Endothelial cell of umbilical vein (primary cell): ENCODE results near the gene DEXI. TPM values are rescaled to one million over a fixed set of nuclear protein-coding genes. Genes with fewer than 3 reads are reported as not detected.
"Not testable (repeated sequence)": the region's sequence is repeated elsewhere in the genome, so short reads cannot be mapped to it uniquely, and the experiment has no call there.

ENCODE experiments used
- BruUV-seq: library from RNA; stranded (reverse); fragments of 400-500 nt; replicated peaks from 2 replicates; lab custom pipeline; 2021; lab: Mats Ljungman, UMichigan
- CTCF ChIA-PET: fragments of 300-600, 350-600 bp; sonication (Branson Sonifier 250); formaldehyde crosslinking; loops from one replicate; lab custom pipeline; 2021; ENCODE audit warnings: antibody characterized with exemption, inconsistent platforms; lab: Charles Lee
- POLR2A ChIA-PET: fragments of 300-600, 350-600 bp; sonication (Branson Sonifier 250); formaldehyde crosslinking; loops from one replicate; lab custom pipeline; 2021; ENCODE audit warnings: antibody characterized with exemption, inconsistent platforms; lab: Charles Lee
- DNase-seq: peaks from one replicate; pipeline ENCODE4 v3.0.0-alpha.2; 2011; ENCODE audit warnings: low read depth, low spot score
- FAIRE-seq: peaks from 2 replicates; lab custom pipeline; 2011; peaks lifted over from hg19 to GRCh38; lab: Jason Lieb, UNC
- H2AFZ ChIP-seq: 2 replicates; pipeline ENCODE4 v1.6.0; 2012; ENCODE audit warnings: low read depth, low read length, control low read depth, inconsistent platforms
- H3K27ac ChIP-seq: 2 replicates; pipeline ENCODE4 v1.5.1; 2011; ENCODE audit warnings: low read depth, mild to moderate bottlenecking, control low read depth, low read length, moderate library complexity; ENCODE audit not compliant: insufficient read depth
- H3K27me3 ChIP-seq, 2 experiments: 2 replicates each; pipeline versions ENCODE4 v1.6.0 to v1.6.1; 2011; ENCODE audit warnings: low read length in 2 of 2, mixed read lengths in 1 of 2; ENCODE audit not compliant: control insufficient read depth in 2 of 2, insufficient read depth in 2 of 2
- H3K36me3 ChIP-seq, 2 experiments: 2 replicates in 1 of 2; 3 replicates in 1 of 2; pipeline ENCODE4 v1.5.1; 2011; ENCODE audit warnings: low read length in 2 of 2, mild to moderate bottlenecking in 1 of 2, moderate library complexity in 1 of 2; ENCODE audit not compliant: control insufficient read depth in 2 of 2, insufficient read depth in 2 of 2; ENCODE audit errors: extremely low read depth in 1 of 2
- H3K4me1 ChIP-seq: 3 replicates; pipeline ENCODE4 v1.5.1; 2011; ENCODE audit warnings: mild to moderate bottlenecking, low read length; ENCODE audit not compliant: control insufficient read depth, insufficient read depth; ENCODE audit errors: extremely low read depth
- H3K4me2 ChIP-seq: 2 replicates; pipeline ENCODE4 v1.6.1; 2011; ENCODE audit warnings: low read length, control low read depth, mixed read lengths; ENCODE audit not compliant: insufficient read depth
- H3K4me3 ChIP-seq, 3 experiments: fragments of 200-600 bp in 1 of 3; sonication (generic), shearing (Covaris generic) in 1 of 3; replicated peaks in 1 of 3; 2 replicates each; pipeline ENCODE4 v1.5.1; 2011 to 2016; ENCODE audit warnings: control low read depth in 3 of 3, low read length in 3 of 3, mild to moderate bottlenecking in 2 of 3, inconsistent platforms in 1 of 3, low read depth in 1 of 3, moderate library complexity in 1 of 3; ENCODE audit not compliant: insufficient read depth in 1 of 3
- H3K79me2 ChIP-seq: 2 replicates; pipeline ENCODE4 v1.6.0; 2012; ENCODE audit warnings: low read length, inconsistent platforms; ENCODE audit not compliant: control insufficient read depth, insufficient read depth
- H3K9ac ChIP-seq: replicated peaks from 2 replicates; pipeline ENCODE3; 2011; ENCODE audit warnings: low read length, control low read depth; ENCODE audit not compliant: insufficient read depth; ENCODE audit errors: extremely low read depth
- H3K9me1 ChIP-seq: replicated peaks from 3 replicates; pipeline ENCODE4 v1.6.0; 2011; ENCODE audit warnings: mild to moderate bottlenecking, low read length; ENCODE audit not compliant: control insufficient read depth, insufficient read depth; ENCODE audit errors: extremely low read depth
- H3K9me3 ChIP-seq: replicated peaks from 2 replicates; pipeline ENCODE4 v1.5.1; 2012; ENCODE audit warnings: low read length, inconsistent platforms; ENCODE audit not compliant: control insufficient read depth, insufficient read depth
- H4K20me1 ChIP-seq: replicated peaks from 2 replicates; pipeline ENCODE3; 2011; ENCODE audit warnings: mild to moderate bottlenecking, low read length; ENCODE audit not compliant: control insufficient read depth, insufficient read depth; ENCODE audit errors: extremely low read depth
- CTCF ChIP-seq, 2 donors: IDR thresholded peaks; 1 replicate in 1 of 2; 2 replicates in 1 of 2; pipeline ENCODE4 v1.5.1; 2011; ENCODE audit warnings: low read length in 2 of 2, mild to moderate bottlenecking in 2 of 2, moderate library complexity in 2 of 2, control low read depth in 1 of 2, inconsistent platforms in 1 of 2, low read depth in 1 of 2; ENCODE audit not compliant: insufficient read depth in 1 of 2; ENCODE audit errors: extremely low read depth in 1 of 2
- FOS ChIP-seq: IDR thresholded peaks from 2 replicates; pipeline ENCODE4 v1.6.1; 2011; ENCODE audit warnings: mild to moderate bottlenecking, low read length, moderate library complexity, borderline replicate concordance; ENCODE audit not compliant: insufficient read depth
- JUN ChIP-seq: IDR thresholded peaks from 2 replicates; pipeline ENCODE4 v1.6.1; 2011; ENCODE audit warnings: borderline replicate concordance, low read depth; ENCODE audit not compliant: insufficient read length, insufficient read depth
- MYC ChIP-seq: IDR thresholded peaks from one replicate; pipeline ENCODE4 v1.6.1; 2011; ENCODE audit warnings: mild to moderate bottlenecking, low read depth, low read length
- dilution Hi-C: fragments of 300-500 bp; cut with MboI; formaldehyde crosslinking; loops from one replicate; pipeline ENCODE4 v1.15.0; 2019; ENCODE audit warnings: low sequenced_read_pairs; ENCODE audit not compliant: extremely low pct_ligation_motif_present
- intact Hi-C: fragments of 100-400 bp; cut with micrococcal nuclease; formaldehyde crosslinking; loops from one replicate; pipeline ENCODE4 v1.10.0; 2022
- polyA plus RNA-seq, 4 experiments: library from polyadenylated mRNA; depleted of rRNA in 3 of 4; stranded (reverse) in 3 of 4; unstranded in 1 of 4; fragments of >200 nt; gene quantifications; 2 replicates each; pipeline versions ENCODE4 v1.2.1 to v1.2.3, GENCODE V29; 2011 to 2012; ENCODE audit warnings: missing spikeins in 1 of 4
- total RNA-seq: library from RNA; stranded (reverse); gene quantifications from 2 replicates; pipeline ENCODE4 v1.2.3, GENCODE V29; 2021

DEXI gene
- total and polyA plus RNA-seq, 2 donors (not counting 3 experiments of a cell fraction or from before 2014, with no cell fraction given): 32.8 to 69.5 TPM

DNA sequence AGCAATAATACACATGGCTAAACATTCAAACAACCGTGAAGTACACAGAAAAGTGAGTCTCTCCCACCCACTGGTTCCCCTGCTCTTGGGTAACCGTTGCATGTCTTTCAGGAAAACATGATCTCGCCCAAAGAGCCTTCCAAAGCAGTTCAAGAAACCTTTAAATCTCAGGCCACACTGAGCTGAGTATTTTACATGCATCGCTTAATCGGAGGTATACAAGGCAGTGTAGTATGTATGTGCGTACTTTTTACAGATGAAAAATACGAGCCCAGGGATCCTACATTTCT, 741 bp upstream of the DEXI start:
- H3K9me3 ChIP-seq: no peaks in the 10 kb centered on the region
- H3K27me3 ChIP-seq: no peaks in the 10 kb centered on the region
- DNase-seq (no peak), FAIRE-seq (no peak)
- H4K20me1 ChIP-seq: no peaks in the 10 kb centered on the region
- H3K4me1 ChIP-seq: peaks cover 50% of the 10 kb centered on the region
- ChIA-PET POLR2A (no interaction called here), CTCF (no interaction called here)
- TF ChIP-seq FOS: no peak
- no peak for TF ChIP-seq CTCF (IDR thresholded peaks at IDR 0.05; ENCODE audit: extremely low read depth in 1 of 2, insufficient read depth in 1 of 2, low read depth in 1 of 2, low read length in 2 of 2)
- no peak for TF ChIP-seq MYC
- no peak for TF ChIP-seq JUN
- peak overlapping the region in 1 of 3 experiments; percentile 68 for H3K4me3 ChIP-seq
- dilution Hi-C loops (no loop called here), intact Hi-C loops (loop anchor here (10.0 kb wide), 1 partner anchor 558 kb away; the partner anchor contains the start of gene ATF7IP2)
- H3K27ac ChIP-seq: no peak overlapping the region
- no TSS peak for BruUV-seq
- no peaks in the 10 kb centered on the region for H3K9me1 ChIP-seq
- H3K9ac ChIP-seq: no peak overlapping the region
- H3K4me2 ChIP-seq: peak overlapping the region; percentile 80
- H3K79me2 ChIP-seq: peaks cover 53% of the 10 kb centered on the region
- no peaks in the 10 kb centered on the region for H3K36me3 ChIP-seq
- H2AFZ ChIP-seq: no peak overlapping the region

DNA sequence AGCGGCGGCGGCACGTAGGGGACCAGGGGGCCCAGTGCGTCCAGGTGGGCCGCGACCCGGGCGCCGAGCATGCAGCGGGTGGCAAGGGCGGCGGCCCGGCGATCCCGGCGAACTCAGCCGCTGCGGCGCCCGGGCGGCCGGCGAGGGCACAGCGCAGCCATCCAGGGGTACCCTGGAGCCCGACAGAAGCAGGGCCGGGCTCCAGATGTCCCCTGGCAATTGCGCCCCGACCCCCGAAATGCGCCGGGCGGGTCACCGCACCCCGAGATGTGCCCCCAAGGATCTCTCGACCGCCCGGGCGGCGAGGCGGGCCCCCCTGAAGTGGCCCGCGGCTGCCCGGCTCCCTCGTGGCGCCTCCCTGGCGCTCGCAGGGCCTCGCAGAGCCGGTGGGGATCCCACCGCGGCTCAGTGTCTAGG, 325 bp downstream of the DEXI start:
- Histone ChIP-seq H3K79me2 (peaks cover 54% of the 10 kb centered on the region), H3K4me2 (peak overlapping the region; percentile 66), H3K4me3 (peak overlapping the region in 2 of 3 experiments; percentile 55 to 71), H3K4me1 (peaks cover 61% of the 10 kb centered on the region)
- BruUV-seq, H3K36me3 ChIP-seq, H3K27ac ChIP-seq, dilution Hi-C loops, POLR2A ChIA-PET, DNase-seq, H3K9me1 ChIP-seq, H2AFZ ChIP-seq, H4K20me1 ChIP-seq, H3K9me3 ChIP-seq, H3K27me3 ChIP-seq, H3K9ac ChIP-seq, FAIRE-seq: not testable (repeated sequence)
- CTCF ChIA-PET: interaction anchor here (0.5 to 1.4 kb wide), 9 partner anchors 9 to 647 kb away, joined by 3 to 6 read pairs (median 3); partner anchors contain the start of genes NUBP1 and SOCS1
- intact Hi-C loops: loop anchor here (1.0 to 10.0 kb wide), 3 partner anchors 198 to 557 kb away; partner anchors contain the start of genes ATF7IP2 and EMP2
